ENCODE measurements around the gene HNRNPLL. TPM values are rescaled to one million over a fixed set of nuclear protein-coding genes. Genes with fewer than 3 reads are reported as not detected.

Gene HNRNPLL
- total RNA-seq, 1 donor from 2014 or later, result 79.8 TPM

DNA sequence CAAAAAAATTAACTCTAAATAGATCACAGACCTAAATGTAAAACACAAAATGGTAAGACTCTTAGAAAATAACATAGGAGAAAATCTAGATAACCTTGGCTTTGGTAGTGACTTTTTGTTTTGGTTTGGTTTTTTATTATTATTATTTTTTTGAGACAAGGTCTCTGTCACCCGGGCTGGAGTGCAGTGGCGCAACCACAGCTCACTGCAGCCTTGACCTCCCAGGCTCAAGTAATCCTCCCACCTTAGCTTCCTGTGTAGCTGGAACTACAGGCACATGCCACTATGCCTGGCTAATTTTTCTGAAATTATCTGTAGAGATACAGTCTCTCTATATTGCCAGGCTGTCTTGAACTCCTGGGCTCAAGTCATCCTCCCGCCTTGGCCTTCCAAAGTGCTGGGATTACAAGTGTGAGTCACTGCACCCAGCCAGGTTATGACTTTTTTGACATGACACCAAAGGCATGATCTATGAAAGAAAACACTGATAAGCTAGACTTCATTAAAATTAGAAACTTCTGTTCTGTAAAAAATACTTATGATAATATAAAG, 88.0 kb downstream of the HNRNPLL start:
- TF ChIP-seq, protein P1, sequence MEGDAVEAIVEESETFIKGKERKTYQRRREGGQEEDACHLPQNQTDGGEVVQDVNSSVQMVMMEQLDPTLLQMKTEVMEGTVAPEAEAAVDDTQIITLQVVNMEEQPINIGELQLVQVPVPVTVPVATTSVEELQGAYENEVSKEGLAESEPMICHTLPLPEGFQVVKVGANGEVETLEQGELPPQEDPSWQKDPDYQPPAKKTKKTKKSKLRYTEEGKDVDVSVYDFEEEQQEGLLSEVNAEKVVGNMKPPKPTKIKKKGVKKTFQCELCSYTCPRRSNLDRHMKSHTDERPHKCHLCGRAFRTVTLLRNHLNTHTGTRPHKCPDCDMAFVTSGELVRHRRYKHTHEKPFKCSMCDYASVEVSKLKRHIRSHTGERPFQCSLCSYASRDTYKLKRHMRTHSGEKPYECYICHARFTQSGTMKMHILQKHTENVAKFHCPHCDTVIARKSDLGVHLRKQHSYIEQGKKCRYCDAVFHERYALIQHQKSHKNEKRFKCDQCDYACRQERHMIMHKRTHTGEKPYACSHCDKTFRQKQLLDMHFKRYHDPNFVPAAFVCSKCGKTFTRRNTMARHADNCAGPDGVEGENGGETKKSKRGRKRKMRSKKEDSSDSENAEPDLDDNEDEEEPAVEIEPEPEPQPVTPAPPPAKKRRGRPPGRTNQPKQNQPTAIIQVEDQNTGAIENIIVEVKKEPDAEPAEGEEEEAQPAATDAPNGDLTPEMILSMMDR (IDR thresholded peaks at IDR 0.05; ENCODE audit: partially characterized antibody, unreplicated experiment), result no peak
- DNase-seq, result no peak
- H3K4me3 Mint-ChIP-seq (ENCODE audit: unreplicated experiment), result no peak overlapping the region
- peaks cover 2% of the 10 kb centered on the region for H3K4me1 Mint-ChIP-seq (ENCODE audit: low read depth, unreplicated experiment)
- H3K9me3 Mint-ChIP-seq (ENCODE audit: unreplicated experiment), result peaks cover 2% of the 10 kb centered on the region
- H3K27me3 Mint-ChIP-seq (ENCODE audit: unreplicated experiment), result no peaks in the 10 kb centered on the region
- H3K27ac Mint-ChIP-seq (ENCODE audit: unreplicated experiment), result no peak overlapping the region
- no peaks in the 10 kb centered on the region for H3K36me3 Mint-ChIP-seq (ENCODE audit: unreplicated experiment)

DNA sequence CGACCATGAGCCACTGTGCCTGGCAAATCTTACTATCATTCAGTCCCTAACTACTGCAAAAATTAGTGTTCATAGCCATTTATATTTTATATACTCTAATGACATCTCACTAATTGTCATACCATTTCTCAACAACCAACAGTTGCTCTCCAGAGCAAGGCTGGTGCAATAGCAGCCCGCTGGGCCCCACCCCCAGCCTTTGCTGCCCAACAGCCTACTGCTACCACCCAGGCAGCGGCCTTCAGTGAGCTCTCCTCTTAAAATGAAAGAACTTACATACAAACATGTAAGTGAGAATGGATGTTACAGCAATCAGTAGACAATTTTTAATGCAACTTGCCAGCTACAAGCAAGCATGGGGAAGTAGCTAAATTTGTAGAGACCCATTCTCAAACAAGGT, 90.5 kb downstream of the HNRNPLL start:
- Mint-ChIP-seq H3K36me3 (ENCODE audit: unreplicated experiment) (no peaks in the 10 kb centered on the region), H3K27ac (ENCODE audit: unreplicated experiment) (no peak overlapping the region)
- TF ChIP-seq, protein P1 (IDR thresholded peaks at IDR 0.05; ENCODE audit: partially characterized antibody, unreplicated experiment), result no peak

More for the DNA sequence above, 90.5 kb downstream of the HNRNPLL start:
- Mint-ChIP-seq H3K4me3 (ENCODE audit: unreplicated experiment) (no peak overlapping the region), H3K27me3 (ENCODE audit: unreplicated experiment) (no peaks in the 10 kb centered on the region), H3K4me1 (ENCODE audit: low read depth, unreplicated experiment) (peaks cover 10% of the 10 kb centered on the region), H3K9me3 (ENCODE audit: unreplicated experiment) (peaks cover 8% of the 10 kb centered on the region)
- DNase-seq, result no peak

Other genes starting within 250 kb of the HNRNPLL start
- 39.0 TPM for gene ATL2, start 225.7 kb downstream of the HNRNPLL start, total RNA-seq (ENCODE audit: unreplicated experiment)
- 1.0 TPM for gene GALM, start 63.2 kb upstream of the HNRNPLL start, total RNA-seq (ENCODE audit: unreplicated experiment)
- gene SRSF7, start 148.4 kb upstream of the HNRNPLL start, total RNA-seq (ENCODE audit: unreplicated experiment), result 155 TPM
- gene GEMIN6, start 175.3 kb upstream of the HNRNPLL start, total RNA-seq (ENCODE audit: unreplicated experiment), result 9.1 TPM